ENCODE results near the gene FAM149B1.

GRCh38 chr10:73252445-73253224, 84.7 kb downstream of the FAM149B1 start, which contains the start of gene MRPS16:
- no peak for TF ChIP-seq CTCF (IDR thresholded peaks at IDR 0.05; ENCODE audit: low read depth, low read length)
- peak; percentile 99 for TF ChIP-seq MYC (IDR thresholded peaks at IDR 0.05; ENCODE audit: low read depth, low read length)

Data from NB4 (cell line).